Smooth muscle cell (in vitro differentiated cells): ENCODE results near the gene BRMS1. TPM values are rescaled to one million over a fixed set of nuclear protein-coding genes. Genes with fewer than 3 reads are reported as not detected.
A peak's percentile ranks its signal among the peaks of the same experiment; 100 is the strongest.

ENCODE experiments used
- DNase-seq: peaks from one replicate; lab custom pipeline; 2025; ENCODE audit not compliant: unreplicated experiment; lab: John Stamatoyannopoulos, UW
- H2AFZ ChIP-seq: fragments of 200-600 bp; sonication (generic); 2 replicates; pipeline ENCODE4 v1.6.0; 2016; ENCODE audit warnings: antibody characterized with exemption, low read depth, mild to moderate bottlenecking
- H3F3A ChIP-seq: fragments of 200-600 bp; sonication (generic); 2 replicates; pipeline ENCODE4 v1.6.0; 2017; ENCODE audit warnings: antibody characterized with exemption, low read depth
- H3K27ac ChIP-seq: fragments of 200-600 bp; sonication (generic); 2 replicates; pipeline ENCODE4 v1.5.1; 2016; ENCODE audit warnings: low read depth, mild to moderate bottlenecking
- H3K27me3 ChIP-seq: fragments of 200-600 bp; sonication (generic); 2 replicates; pipeline ENCODE4 v1.6.1; 2016; ENCODE audit warnings: low read depth, mild to moderate bottlenecking
- H3K36me3 ChIP-seq: fragments of 200-600 bp; sonication (generic); 2 replicates; pipeline ENCODE4 v1.5.1; 2016; ENCODE audit warnings: low read depth
- H3K4me1 ChIP-seq: fragments of 200-600 bp; sonication (generic); 2 replicates; pipeline ENCODE4 v1.5.1; 2016; ENCODE audit warnings: low read depth
- H3K4me2 ChIP-seq: fragments of 200-600 bp; sonication (generic); 2 replicates; pipeline ENCODE4 v1.6.0; 2016; ENCODE audit warnings: mild to moderate bottlenecking
- H3K4me3 ChIP-seq: fragments of 200-600 bp; sonication (generic); 2 replicates; pipeline ENCODE4 v1.5.1; 2016; ENCODE audit warnings: mild to moderate bottlenecking
- H3K79me2 ChIP-seq: fragments of 200-600 bp; sonication (generic); 2 replicates; pipeline ENCODE4 v1.6.0; 2016; ENCODE audit warnings: low read depth, mild to moderate bottlenecking
- H3K9ac ChIP-seq: fragments of 200-600 bp; sonication (generic); 2 replicates; pipeline ENCODE4 v1.6.0; 2016; ENCODE audit warnings: low read depth
- H3K9me3 ChIP-seq: fragments of 200-600 bp; sonication (generic); replicated peaks from 2 replicates; pipeline ENCODE4 v1.5.1; 2016; ENCODE audit warnings: low read depth
- H4K20me1 ChIP-seq: fragments of 200-600 bp; sonication (generic); 2 replicates; pipeline ENCODE4 v1.6.0; 2016; ENCODE audit warnings: low read depth
- CTCF ChIP-seq: fragments of 200-600 bp; sonication (generic); IDR thresholded peaks from 2 replicates; pipeline ENCODE4 v1.5.1; 2017; ENCODE audit warnings: borderline replicate concordance, mild to moderate bottlenecking, antibody characterized with exemption; ENCODE audit not compliant: insufficient read depth, poor library complexity, severe bottlenecking
- WGBS: methylation state at CpG from one replicate; pipeline ENCODE4 v1.1.7; 2016; ENCODE audit warnings: low lambda C conversion rate; 5-methylcytosine and 5-hydroxymethylcytosine counted together
- polyA plus RNA-seq: library from polyadenylated mRNA; unstranded; fragments of >200 nt; fragmentation: Nextera tagmentation; extraction: Ambion mirVana; gene quantifications from 2 replicates; pipeline ENCODE4 v1.2.1, GENCODE V29; 2016
- total RNA-seq: library from RNA; depleted of rRNA; stranded (reverse); fragments of >200 nt; gene quantifications from 2 replicates; pipeline ENCODE4 v1.2.3, GENCODE V29; 2014

The BRMS1 gene
- total and polyA plus RNA-seq, 2 experiments from 2014 or later = 23.8 to 44.2 TPM

- H2AFZ ChIP-seq = no peak overlapping the region
- WGBS = 91% methylated on average over 42 of the region's 42 CpGs
- peaks cover 4% of the 10 kb centered on the region for H4K20me1 ChIP-seq
- H3K4me2 ChIP-seq = peak overlapping the region; percentile 89
- no peaks in the 10 kb centered on the region for H3K9me3 ChIP-seq
- no peak for DNase-seq
- H3K9ac ChIP-seq = no peak overlapping the region
- peaks cover 16% of the 10 kb centered on the region for H3K4me1 ChIP-seq
- peaks cover 9% of the 10 kb centered on the region for H3K79me2 ChIP-seq
- H3K27ac ChIP-seq = peak overlapping the region; percentile 98
- H3K27me3 ChIP-seq = no peaks in the 10 kb centered on the region
- peak overlapping the region; percentile 64 for H3K4me3 ChIP-seq
- no peak for TF ChIP-seq CTCF
- H3F3A ChIP-seq = peaks cover 16% of the 10 kb centered on the region
- no peaks in the 10 kb centered on the region for H3K36me3 ChIP-seq
Measured at GRCh38 chr11:66334605-66335442, 10.1 kb downstream of the BRMS1 start.

- 91% methylated on average over 28 of the region's 29 CpGs for WGBS
- no peak for TF ChIP-seq CTCF
- H3K27ac ChIP-seq = no peak overlapping the region
Measured at GRCh38 chr11:66333896-66334604, 10.9 kb downstream of the BRMS1 start.

GRCh38 chr11:66333220-66333877, 11.6 kb downstream of the BRMS1 start:
- no peaks in the 10 kb centered on the region for H3K27me3 ChIP-seq
- H3F3A ChIP-seq = peaks cover 12% of the 10 kb centered on the region
- peaks cover 4% of the 10 kb centered on the region for H4K20me1 ChIP-seq
- H3K36me3 ChIP-seq = no peaks in the 10 kb centered on the region
- H3K79me2 ChIP-seq = peaks cover 9% of the 10 kb centered on the region
- no peak for DNase-seq
- H3K9ac ChIP-seq = no peak overlapping the region
- H3K4me1 ChIP-seq = peaks cover 16% of the 10 kb centered on the region
- H3K4me2 ChIP-seq = no peak overlapping the region
- no peak for TF ChIP-seq CTCF
- 98% methylated on average over 19 of the region's 19 CpGs for WGBS
- H3K27ac ChIP-seq = no peak overlapping the region
- H3K4me3 ChIP-seq = no peak overlapping the region
- H2AFZ ChIP-seq = no peak overlapping the region
- H3K9me3 ChIP-seq = no peaks in the 10 kb centered on the region

More at GRCh38 chr11:66333896-66334604, 10.9 kb downstream of the BRMS1 start:
- Histone ChIP-seq H4K20me1 (peaks cover 4% of the 10 kb centered on the region), H3K9ac (no peak overlapping the region), H3K36me3 (no peaks in the 10 kb centered on the region), H2AFZ (no peak overlapping the region), H3K27me3 (no peaks in the 10 kb centered on the region), H3K79me2 (peaks cover 9% of the 10 kb centered on the region), H3K4me2 (no peak overlapping the region), H3F3A (peaks cover 16% of the 10 kb centered on the region), H3K4me3 (no peak overlapping the region), H3K9me3 (no peaks in the 10 kb centered on the region), H3K4me1 (peaks cover 16% of the 10 kb centered on the region)
- no peak for DNase-seq
